Measurements from ENCODE around the gene SMAD5.

Gene SMAD5

DNA sequence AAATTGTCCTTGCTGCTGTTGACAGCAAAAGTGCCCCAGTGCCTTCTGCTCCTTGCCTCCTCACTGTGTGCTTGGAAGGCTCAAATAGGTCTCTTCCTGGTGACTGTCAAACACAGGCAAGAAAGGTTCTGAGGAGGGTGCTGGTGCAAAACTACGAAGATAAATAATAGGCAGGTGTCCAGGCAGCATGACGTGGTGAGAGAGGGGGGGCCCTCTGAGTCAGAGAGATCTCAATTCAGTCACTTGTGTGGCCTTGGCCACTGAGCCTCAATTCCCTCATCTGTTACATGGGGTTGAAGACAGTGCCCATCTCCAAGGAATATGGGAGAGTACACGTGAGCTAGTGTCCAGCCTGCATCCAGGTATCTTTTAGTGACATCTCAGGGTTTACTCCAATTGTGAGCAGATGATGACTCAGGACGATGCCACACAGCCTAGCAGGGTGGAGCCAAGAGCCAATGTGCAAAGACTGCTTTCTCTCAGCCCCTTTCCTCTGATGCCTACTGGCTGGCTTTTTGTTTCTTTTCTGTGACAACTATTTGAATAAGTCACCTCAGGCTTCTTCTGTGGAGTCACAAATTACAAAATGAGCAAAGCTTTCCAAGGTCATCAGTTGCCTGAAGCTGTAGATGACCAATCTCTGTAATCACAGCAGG lies 90.1 kb downstream of the SMAD5 start:
- TF ChIP-seq, protein P1, sequence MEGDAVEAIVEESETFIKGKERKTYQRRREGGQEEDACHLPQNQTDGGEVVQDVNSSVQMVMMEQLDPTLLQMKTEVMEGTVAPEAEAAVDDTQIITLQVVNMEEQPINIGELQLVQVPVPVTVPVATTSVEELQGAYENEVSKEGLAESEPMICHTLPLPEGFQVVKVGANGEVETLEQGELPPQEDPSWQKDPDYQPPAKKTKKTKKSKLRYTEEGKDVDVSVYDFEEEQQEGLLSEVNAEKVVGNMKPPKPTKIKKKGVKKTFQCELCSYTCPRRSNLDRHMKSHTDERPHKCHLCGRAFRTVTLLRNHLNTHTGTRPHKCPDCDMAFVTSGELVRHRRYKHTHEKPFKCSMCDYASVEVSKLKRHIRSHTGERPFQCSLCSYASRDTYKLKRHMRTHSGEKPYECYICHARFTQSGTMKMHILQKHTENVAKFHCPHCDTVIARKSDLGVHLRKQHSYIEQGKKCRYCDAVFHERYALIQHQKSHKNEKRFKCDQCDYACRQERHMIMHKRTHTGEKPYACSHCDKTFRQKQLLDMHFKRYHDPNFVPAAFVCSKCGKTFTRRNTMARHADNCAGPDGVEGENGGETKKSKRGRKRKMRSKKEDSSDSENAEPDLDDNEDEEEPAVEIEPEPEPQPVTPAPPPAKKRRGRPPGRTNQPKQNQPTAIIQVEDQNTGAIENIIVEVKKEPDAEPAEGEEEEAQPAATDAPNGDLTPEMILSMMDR (IDR thresholded peaks at IDR 0.05; ENCODE audit: low read length, missing control alignments), result no peak
- no peak for DNase-seq (ENCODE audit: low read depth)
- no peak overlapping the region for H3K4me3 ChIP-seq (replicated peaks; ENCODE audit: low read depth, low read length)

DNA sequence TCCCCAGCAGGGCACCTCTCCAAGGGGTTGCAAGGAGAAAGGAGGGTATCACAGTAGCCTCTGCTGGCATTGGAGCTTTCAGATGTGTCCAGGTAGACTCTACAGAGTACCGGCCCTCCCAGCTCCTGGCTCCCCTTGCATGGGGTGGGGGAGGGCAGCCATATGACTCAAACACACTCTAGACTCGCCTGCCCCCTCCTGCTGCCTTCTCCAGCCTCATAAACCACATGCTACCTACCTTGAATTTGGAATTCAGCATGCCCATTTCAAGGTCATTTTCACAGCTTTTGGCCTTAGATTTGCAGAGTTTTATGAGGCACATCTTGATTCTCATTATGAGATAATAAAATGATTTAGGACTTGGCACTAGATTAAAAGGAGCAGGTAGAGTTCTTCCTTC lies 93.2 kb downstream of the SMAD5 start:
- DNase-seq (ENCODE audit: low read depth), result no peak
- H3K4me3 ChIP-seq (replicated peaks; ENCODE audit: low read depth, low read length), result no peak overlapping the region
- TF ChIP-seq, protein P1 (IDR thresholded peaks at IDR 0.05; ENCODE audit: low read length, missing control alignments), result no peak

DNA sequence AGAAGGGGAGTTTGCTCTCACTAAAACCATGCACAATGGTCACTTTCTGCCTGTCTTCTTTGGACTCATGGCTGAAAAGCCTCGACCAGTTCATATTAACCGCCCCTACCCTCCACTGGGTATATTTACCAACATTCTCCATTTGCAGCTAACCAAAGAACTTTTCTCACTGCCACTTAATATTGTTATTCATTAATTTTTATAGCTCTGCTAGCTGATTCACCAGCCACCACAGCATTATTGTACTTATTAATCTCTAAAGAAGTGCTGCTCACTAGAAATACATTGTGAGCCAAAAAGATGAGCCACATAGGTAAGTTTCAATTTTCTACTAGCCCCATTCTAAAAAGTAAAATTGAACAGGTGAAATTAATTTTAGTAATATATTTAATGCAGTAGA lies 93.8 kb downstream of the SMAD5 start:
- TF ChIP-seq, protein P1 (IDR thresholded peaks at IDR 0.05; ENCODE audit: low read length, missing control alignments), result no peak
- no peak for DNase-seq (ENCODE audit: low read depth)
- no peak overlapping the region for H3K4me3 ChIP-seq (replicated peaks; ENCODE audit: low read depth, low read length)

DNA sequence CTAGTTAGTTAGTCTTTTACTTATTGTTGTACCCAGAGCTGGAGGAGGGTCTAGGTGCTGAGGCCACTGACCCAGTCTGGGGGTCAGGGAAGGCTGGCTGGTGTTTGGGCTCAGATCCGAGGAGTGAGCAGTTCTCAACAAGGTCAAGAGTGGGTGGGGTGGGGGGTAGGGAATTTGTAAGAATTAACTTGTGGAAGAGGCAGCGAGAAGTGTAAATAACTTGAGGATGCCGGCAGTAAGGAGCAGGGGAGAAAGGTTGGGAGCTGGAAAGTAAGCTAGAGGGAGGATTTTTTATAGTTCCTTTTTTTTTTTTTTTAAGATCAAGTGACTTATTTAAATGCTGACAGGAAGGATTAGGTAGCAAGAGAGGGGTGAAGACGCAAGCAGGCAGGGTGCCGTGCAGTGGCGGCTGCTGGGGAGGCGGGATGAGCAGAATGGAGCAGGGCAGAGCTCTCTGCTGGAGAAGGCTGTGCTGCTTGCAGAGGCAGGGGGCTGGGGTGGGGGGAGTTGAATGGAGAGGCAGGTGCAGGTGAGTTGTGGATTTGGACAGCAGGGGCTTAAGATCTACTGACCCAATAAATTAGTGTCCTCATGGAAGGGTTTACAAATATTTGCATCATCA lies 95.6 kb downstream of the SMAD5 start:
- DNase-seq (ENCODE audit: low read depth), result no peak
- TF ChIP-seq, protein P1 (IDR thresholded peaks at IDR 0.05; ENCODE audit: low read length, missing control alignments), result no peak
- H3K4me3 ChIP-seq (replicated peaks; ENCODE audit: low read depth, low read length), result no peak overlapping the region

DNA sequence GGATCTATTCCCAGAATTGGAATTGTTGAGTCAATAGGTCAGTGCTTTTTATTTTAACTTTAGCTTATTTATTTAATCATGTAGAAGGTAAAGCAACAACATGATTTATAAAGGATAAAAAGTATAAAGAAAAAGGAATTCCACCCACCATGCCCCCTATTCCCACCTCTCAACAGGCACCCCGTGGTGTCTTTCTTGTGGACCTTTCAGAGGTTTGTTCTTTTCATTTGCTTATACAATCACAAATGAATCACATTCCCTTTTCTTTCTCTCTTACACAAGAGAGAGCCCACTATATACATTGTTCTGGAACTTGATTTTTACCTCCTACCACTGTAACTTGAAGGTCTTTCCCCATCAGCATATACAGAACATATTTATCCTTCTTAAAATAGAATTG lies 97.5 kb downstream of the SMAD5 start:
- DNase-seq (ENCODE audit: low read depth), result no peak
- H3K4me3 ChIP-seq (replicated peaks; ENCODE audit: low read depth, low read length), result no peak overlapping the region
- TF ChIP-seq, protein P1 (IDR thresholded peaks at IDR 0.05; ENCODE audit: low read length, missing control alignments), result no peak

DNA sequence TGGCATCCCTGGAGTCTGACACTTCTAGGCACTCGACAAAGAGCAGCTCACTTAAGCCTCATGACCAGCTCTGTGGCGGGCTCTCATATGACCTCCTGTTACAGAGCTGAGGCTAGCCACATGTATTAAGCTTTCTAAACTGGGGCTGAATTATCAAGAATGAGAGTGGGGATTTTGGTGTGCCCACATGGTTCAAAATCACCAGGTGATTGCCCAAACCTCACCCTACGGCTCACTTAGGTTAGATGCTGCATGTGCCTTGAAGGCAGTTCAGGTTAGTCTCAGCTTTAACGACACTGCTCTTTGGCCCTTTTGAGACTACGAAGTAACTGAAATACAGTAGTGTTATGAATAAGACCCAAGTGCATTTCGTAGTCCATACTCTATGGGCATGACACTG lies 99.7 kb downstream of the SMAD5 start:
- no peak overlapping the region for H3K4me3 ChIP-seq (replicated peaks; ENCODE audit: low read depth, low read length)
- TF ChIP-seq, protein P1 (IDR thresholded peaks at IDR 0.05; ENCODE audit: low read length, missing control alignments), result no peak
- no peak for DNase-seq (ENCODE audit: low read depth)
